Karpas-422 (cell line): ENCODE results near the gene RASGRP3. TPM values are rescaled to one million over a fixed set of nuclear protein-coding genes. Genes with fewer than 3 reads are reported as not detected.

Source experiments
- DNase-seq: peaks from one replicate; pipeline ENCODE4 v3.0.0-alpha.2; 2015
- H2AFZ ChIP-seq: fragments of 200-600 bp; sonication (generic); 2 replicates; pipeline ENCODE4 v1.6.1; 2014; ENCODE audit warnings: antibody characterized with exemption, low read length, mixed read lengths
- H3K27ac ChIP-seq: fragments of 200-600 bp; sonication (generic); 2 replicates; pipeline ENCODE4 v1.5.1; 2014; ENCODE audit warnings: mild to moderate bottlenecking, low read length, moderate library complexity
- H3K27me3 ChIP-seq: fragments of 200-600 bp; sonication (generic); 2 replicates; pipeline ENCODE4 v1.6.1; 2014; ENCODE audit warnings: low read length, mixed read lengths
- H3K36me3 ChIP-seq: fragments of 200-600 bp; sonication (generic); 2 replicates; pipeline ENCODE4 v1.6.1; 2014; ENCODE audit warnings: low read length, mixed read lengths; ENCODE audit not compliant: insufficient read depth
- H3K4me1 ChIP-seq: fragments of 200-600 bp; sonication (generic); 2 replicates; pipeline ENCODE4 v1.6.1; 2014; ENCODE audit warnings: mild to moderate bottlenecking, low read length, mixed read lengths
- H3K4me2 ChIP-seq: fragments of 200-600 bp; sonication (generic); 2 replicates; pipeline ENCODE4 v1.6.1; 2014; ENCODE audit warnings: low read length, low read depth, mild to moderate bottlenecking; ENCODE audit not compliant: poor library complexity, severe bottlenecking
- H3K4me3 ChIP-seq: fragments of 200-600 bp; sonication (generic); 2 replicates; pipeline ENCODE4 v1.5.1; 2014; ENCODE audit warnings: mild to moderate bottlenecking, antibody characterized with exemption, low read length, mixed read lengths
- H3K79me2 ChIP-seq: fragments of 200-600 bp; sonication (generic); 2 replicates; pipeline ENCODE4 v1.6.1; 2014; ENCODE audit warnings: mild to moderate bottlenecking, low read length, mixed read lengths
- H3K9ac ChIP-seq: fragments of 200-600 bp; sonication (generic); 2 replicates; pipeline ENCODE4 v1.6.0; 2014; ENCODE audit warnings: low read length
- H3K9me2 ChIP-seq: fragments of 200-600 bp; sonication (generic), shearing (Covaris generic); replicated peaks from 2 replicates; pipeline ENCODE4 v1.6.0; 2014; ENCODE audit warnings: mild to moderate bottlenecking, low read length, moderate library complexity; ENCODE audit not compliant: insufficient read depth
- H3K9me3 ChIP-seq: fragments of 300-700, 200-600 bp; sonication (generic); 2 replicates; pipeline ENCODE4 v1.6.1; 2014; ENCODE audit warnings: low read length, mixed read lengths
- H4K20me1 ChIP-seq: fragments of 200-600 bp; sonication (generic); 2 replicates; pipeline ENCODE4 v1.6.1; 2014; ENCODE audit warnings: mild to moderate bottlenecking, antibody characterized with exemption, low read length, low read depth; ENCODE audit not compliant: insufficient read depth
- total RNA-seq: library from RNA; depleted of rRNA; stranded (reverse); fragments of >200 nt; shearing (Covaris generic); gene quantifications from 2 replicates; pipeline ENCODE4 v1.2.3, GENCODE V29; 2014; ENCODE audit warnings: low replicate concordance

Gene RASGRP3
- total RNA-seq, 1 experiment from 2014 or later = 19.3 TPM

GRCh38 chr2:33448220-33448899 is 28.1 kb upstream of the RASGRP3 start:
- H2AFZ ChIP-seq = no peak overlapping the region

GRCh38 chr2:33451214-33451613 is 25.2 kb upstream of the RASGRP3 start:
- no peak overlapping the region for H3K27ac ChIP-seq
- H3K79me2 ChIP-seq = no peaks in the 10 kb centered on the region
- no peak for DNase-seq
- no peaks in the 10 kb centered on the region for H3K27me3 ChIP-seq
- H3K9me2 ChIP-seq = no peaks in the 10 kb centered on the region
- H3K4me3 ChIP-seq = no peak overlapping the region
- H4K20me1 ChIP-seq = no peaks in the 10 kb centered on the region
- H3K4me1 ChIP-seq = no peaks in the 10 kb centered on the region
- H3K4me2 ChIP-seq = no peak overlapping the region
- H3K9ac ChIP-seq = no peak overlapping the region
- H2AFZ ChIP-seq = no peak overlapping the region
- peaks cover 15% of the 10 kb centered on the region for H3K9me3 ChIP-seq
- no peaks in the 10 kb centered on the region for H3K36me3 ChIP-seq

More at GRCh38 chr2:33448220-33448899, 28.1 kb upstream of the RASGRP3 start:
- H3K79me2 ChIP-seq = no peaks in the 10 kb centered on the region
- H3K36me3 ChIP-seq = no peaks in the 10 kb centered on the region
- peaks cover 5% of the 10 kb centered on the region for H3K4me1 ChIP-seq
- no peak overlapping the region for H3K9ac ChIP-seq
- DNase-seq = no peak
- no peak overlapping the region for H3K27ac ChIP-seq
- H4K20me1 ChIP-seq = no peaks in the 10 kb centered on the region
- H3K4me2 ChIP-seq = no peak overlapping the region
- no peaks in the 10 kb centered on the region for H3K9me2 ChIP-seq
- H3K27me3 ChIP-seq = no peaks in the 10 kb centered on the region
- H3K4me3 ChIP-seq = no peak overlapping the region
- peaks cover 15% of the 10 kb centered on the region for H3K9me3 ChIP-seq

- no peaks in the 10 kb centered on the region for H4K20me1 ChIP-seq
- peaks cover 15% of the 10 kb centered on the region for H3K9me3 ChIP-seq
- no peak overlapping the region for H3K27ac ChIP-seq
- H3K9me2 ChIP-seq = no peaks in the 10 kb centered on the region
- no peak overlapping the region for H3K9ac ChIP-seq
- no peak overlapping the region for H2AFZ ChIP-seq
- no peaks in the 10 kb centered on the region for H3K36me3 ChIP-seq
- no peaks in the 10 kb centered on the region for H3K79me2 ChIP-seq
- H3K27me3 ChIP-seq = no peaks in the 10 kb centered on the region
- DNase-seq = no peak
- H3K4me3 ChIP-seq = no peak overlapping the region
- H3K4me2 ChIP-seq = no peak overlapping the region
- H3K4me1 ChIP-seq = no peaks in the 10 kb centered on the region
Observed at GRCh38 chr2:33451825-33452224, 24.6 kb upstream of the RASGRP3 start.

GRCh38 chr2:33452545-33452944 is 23.9 kb upstream of the RASGRP3 start:
- no peaks in the 10 kb centered on the region for H3K27me3 ChIP-seq

GRCh38 chr2:33453905-33454479 is 22.5 kb upstream of the RASGRP3 start:
- H4K20me1 ChIP-seq = no peaks in the 10 kb centered on the region
- peaks cover 3% of the 10 kb centered on the region for H3K4me1 ChIP-seq
- no peak for DNase-seq
- H3K4me2 ChIP-seq = no peak overlapping the region
- H3K9me3 ChIP-seq = peaks cover 15% of the 10 kb centered on the region
- H3K9ac ChIP-seq = no peak overlapping the region
- no peak overlapping the region for H3K4me3 ChIP-seq
- H3K79me2 ChIP-seq = no peaks in the 10 kb centered on the region
- H3K36me3 ChIP-seq = no peaks in the 10 kb centered on the region
- no peaks in the 10 kb centered on the region for H3K9me2 ChIP-seq
- H2AFZ ChIP-seq = no peak overlapping the region
- no peak overlapping the region for H3K27ac ChIP-seq
- H3K27me3 ChIP-seq = no peaks in the 10 kb centered on the region

More at GRCh38 chr2:33452545-33452944, 23.9 kb upstream of the RASGRP3 start:
- H3K27ac ChIP-seq = no peak overlapping the region
- H3K79me2 ChIP-seq = no peaks in the 10 kb centered on the region
- no peak overlapping the region for H3K9ac ChIP-seq
- no peaks in the 10 kb centered on the region for H3K4me1 ChIP-seq
- no peaks in the 10 kb centered on the region for H3K36me3 ChIP-seq
- peaks cover 15% of the 10 kb centered on the region for H3K9me3 ChIP-seq
- no peak overlapping the region for H2AFZ ChIP-seq
- DNase-seq = no peak
- H3K9me2 ChIP-seq = no peaks in the 10 kb centered on the region
- H4K20me1 ChIP-seq = no peaks in the 10 kb centered on the region
- no peak overlapping the region for H3K4me2 ChIP-seq
- no peak overlapping the region for H3K4me3 ChIP-seq

GRCh38 chr2:33457556-33458247 is 18.7 kb upstream of the RASGRP3 start:
- Histone ChIP-seq H3K27me3 (no peaks in the 10 kb centered on the region), H2AFZ (no peak overlapping the region), H3K4me3 (no peak overlapping the region), H3K27ac (no peak overlapping the region), H3K9me2 (no peaks in the 10 kb centered on the region), H3K4me1 (peaks cover 3% of the 10 kb centered on the region), H3K36me3 (no peaks in the 10 kb centered on the region), H3K9ac (no peak overlapping the region), H3K4me2 (no peak overlapping the region), H3K79me2 (no peaks in the 10 kb centered on the region), H3K9me3 (peaks cover under 1% of the 10 kb centered on the region; the same call in 1 of the 2 replicates), H4K20me1 (no peaks in the 10 kb centered on the region)
- no peak for DNase-seq

- Histone ChIP-seq H3K36me3 (no peaks in the 10 kb centered on the region), H3K9ac (no peak overlapping the region), H3K9me3 (no peaks in the 10 kb centered on the region), H3K79me2 (no peaks in the 10 kb centered on the region), H3K27ac (no peak overlapping the region), H3K4me3 (no peak overlapping the region), H3K9me2 (no peaks in the 10 kb centered on the region), H3K4me2 (no peak overlapping the region), H2AFZ (no peak overlapping the region), H3K4me1 (peaks cover 3% of the 10 kb centered on the region), H4K20me1 (no peaks in the 10 kb centered on the region), H3K27me3 (no peaks in the 10 kb centered on the region)
- DNase-seq = no peak
Observed at GRCh38 chr2:33458248-33458819, 18.1 kb upstream of the RASGRP3 start.

GRCh38 chr2:33459745-33460144 is 16.7 kb upstream of the RASGRP3 start:
- Histone ChIP-seq H4K20me1 (no peaks in the 10 kb centered on the region), H3K27ac (no peak overlapping the region), H3K27me3 (no peaks in the 10 kb centered on the region), H3K4me3 (no peak overlapping the region), H3K36me3 (no peaks in the 10 kb centered on the region), H3K4me2 (no peak overlapping the region), H3K9me3 (no peaks in the 10 kb centered on the region), H2AFZ (no peak overlapping the region), H3K9me2 (no peaks in the 10 kb centered on the region), H3K79me2 (no peaks in the 10 kb centered on the region), H3K9ac (no peak overlapping the region), H3K4me1 (peaks cover 3% of the 10 kb centered on the region)
- DNase-seq = no peak
